MG63 (cell line): ENCODE results near the gene ZFP37. TPM values are rescaled to one million over a fixed set of nuclear protein-coding genes. Genes with fewer than 3 reads are reported as not detected.

ENCODE experiments used
- DNase-seq: peaks from one replicate; pipeline ENCODE4 v3.0.0-alpha.2; 2020
- H3K27me3 ChIP-seq: fragments of 250-450 bp; sonication (Bioruptor Pico); 2 replicates; pipeline ENCODE4 v1.5.1; 2020; ENCODE audit warnings: mild to moderate bottlenecking, moderate library complexity
- H3K36me3 ChIP-seq: fragments of 250-450 bp; sonication (Bioruptor Pico); 2 replicates; pipeline ENCODE4 v1.5.1; 2020; ENCODE audit warnings: mild to moderate bottlenecking, moderate library complexity
- H3K4me3 ChIP-seq: fragments of 250-450 bp; sonication (Bioruptor Pico); 2 replicates; pipeline ENCODE4 v1.5.1; 2020; ENCODE audit warnings: mild to moderate bottlenecking, moderate library complexity
- H3K9me3 ChIP-seq: fragments of 250-450 bp; sonication (Bioruptor Pico); 2 replicates; pipeline ENCODE4 v1.5.1; 2020; ENCODE audit warnings: mild to moderate bottlenecking, moderate library complexity
- total RNA-seq: library from RNA; depleted of rRNA; stranded (reverse); fragments of >200 nt; shearing (Covaris generic); gene quantifications from 2 replicates; pipeline ENCODE4 v1.2.3, GENCODE V29; 2014; ENCODE audit warnings: low replicate concordance; rRNA removed

Gene ZFP37
- total RNA-seq, 1 experiment from 2014 or later: 2.2 TPM

DNA sequence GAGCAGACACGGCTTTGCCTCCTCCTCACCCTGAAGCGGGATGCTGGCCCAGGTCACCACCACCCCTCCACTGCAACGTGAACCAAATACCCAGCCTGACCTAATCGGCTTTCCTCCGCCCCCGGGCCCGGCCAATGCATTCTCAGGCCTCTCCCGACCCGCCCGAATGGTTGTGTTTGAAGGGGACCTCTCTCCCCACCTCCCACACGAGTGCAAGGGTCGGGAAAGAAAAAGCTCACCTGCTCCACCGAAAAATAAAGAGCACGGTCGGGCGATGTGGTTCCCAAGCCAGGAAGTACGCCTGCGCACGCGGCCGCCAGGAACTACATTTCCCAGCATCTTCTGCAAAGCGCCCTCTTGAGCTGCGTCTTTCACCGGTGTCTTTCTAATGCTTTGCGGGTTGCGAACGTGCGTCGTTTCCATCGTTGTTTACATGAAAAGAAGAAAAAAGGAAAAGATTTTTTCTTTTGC lies 44.6 kb downstream of the ZFP37 start, which contains the start of gene ZNF883:
Gene ZNF883 (minus strand): TSS at position 282 of the 471 bp plus-strand sequence.
- no peak for DNase-seq
- H3K4me3 ChIP-seq: no peak within 1 kb of the TSS

DNA sequence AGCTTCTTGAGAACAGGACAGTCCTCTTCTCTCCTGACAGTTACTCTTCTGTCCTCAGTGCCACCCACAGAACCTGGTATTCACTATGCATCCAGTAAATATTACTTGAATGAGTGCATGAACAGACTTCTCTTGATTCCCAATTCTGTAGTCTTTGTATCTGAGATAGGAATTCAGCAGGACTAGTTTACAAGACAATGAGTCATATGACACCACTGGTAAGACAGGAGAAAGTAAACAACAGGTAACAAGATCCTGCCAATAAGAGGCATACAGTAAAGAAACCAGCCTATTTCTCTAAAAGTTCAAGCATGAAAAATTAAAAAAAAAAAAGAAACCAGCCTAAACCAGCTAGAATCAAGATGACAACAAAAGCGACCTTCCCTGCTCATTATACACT lies 50.7 kb downstream of the ZFP37 start:
- Histone ChIP-seq H3K9me3 (0 out of 2 replicates have a peak, but pooled peaks cover 3% of the 10 kb centered on the region), H3K4me3 (no peak overlapping the region), H3K27me3 (no peaks in the 10 kb centered on the region), H3K36me3 (no peaks in the 10 kb centered on the region)
- DNase-seq: no peak

More for the DNA sequence above, 44.6 kb downstream of the ZFP37 start, which contains the start of gene ZNF883:
- Histone ChIP-seq H3K27me3 (no peaks in the 10 kb centered on the region), H3K9me3 (no peaks in the 10 kb centered on the region), H3K36me3 (no peaks in the 10 kb centered on the region)

DNA sequence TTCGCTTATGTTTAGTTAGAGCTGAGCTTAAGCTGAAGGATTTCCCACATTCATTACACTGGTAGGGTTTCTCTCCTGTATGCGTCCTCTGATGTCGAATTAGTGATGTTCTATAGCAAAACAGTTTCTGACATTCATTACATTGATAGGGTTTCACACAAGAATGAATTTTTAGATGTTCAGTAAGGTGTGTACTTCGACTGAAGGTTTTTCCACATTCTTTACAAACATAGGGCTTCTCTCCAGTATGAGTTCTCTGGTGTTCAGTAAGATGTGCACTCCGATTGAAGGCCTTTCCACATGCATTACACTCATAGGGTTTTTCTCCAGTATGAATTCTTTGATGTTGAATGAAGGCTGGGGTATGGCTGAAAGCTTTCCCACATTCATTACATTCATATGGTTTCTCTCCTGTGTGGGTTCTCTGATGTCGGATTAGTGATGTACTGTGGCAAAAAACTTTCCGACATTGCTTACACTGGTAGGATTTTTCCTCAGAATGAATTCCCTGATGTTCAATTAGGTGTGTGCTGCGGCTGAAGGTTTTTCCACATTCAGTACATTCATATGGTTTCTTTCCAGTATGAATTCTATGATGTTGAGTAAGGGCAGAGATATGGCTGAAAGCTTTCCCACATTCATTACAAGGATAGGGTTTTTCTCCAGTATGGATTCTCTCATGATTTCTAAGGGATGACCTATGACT lies 59.1 kb downstream of the ZFP37 start:
- H3K4me3 ChIP-seq: no peak overlapping the region
- H3K9me3 ChIP-seq: peaks cover 35% of the 10 kb centered on the region
- H3K27me3 ChIP-seq: no peaks in the 10 kb centered on the region
- H3K36me3 ChIP-seq: no peaks in the 10 kb centered on the region
- no peak for DNase-seq

Other genes starting within 250 kb of the ZFP37 start
- gene SLC46A2, start 165.8 kb downstream of the ZFP37 start, total RNA-seq: not detected in 2 replicates
- gene ZNF883, start 44.5 kb downstream of the ZFP37 start, total RNA-seq: 0.13 TPM in 1 of 2 replicates, not detected in the other
- gene SLC31A2, start 94.3 kb upstream of the ZFP37 start, total RNA-seq: 3.1 and 7.6 TPM in 2 replicates
- 7.9 and 14.2 TPM in 2 replicates for gene FKBP15, start 164.6 kb upstream of the ZFP37 start, total RNA-seq
- gene SLC31A1, start 164.8 kb upstream of the ZFP37 start, total RNA-seq: 13.9 and 14.7 TPM in 2 replicates
- 38.9 and 67.6 TPM in 2 replicates for gene CDC26, start 218.8 kb upstream of the ZFP37 start, total RNA-seq
- 42.0 and 58.9 TPM in 2 replicates for gene PRPF4, start 218.9 kb upstream of the ZFP37 start, total RNA-seq
- not detected in 2 replicates for gene RNF183, start 246.7 kb upstream of the ZFP37 start, total RNA-seq